ENCODE data around the gene MLLT3.
"Not testable (repeated sequence)": the region's sequence is repeated elsewhere in the genome, so short reads cannot be mapped to it uniquely, and the experiment has no call there.

Gene MLLT3

GRCh38 chr9:20599195-20599594 lies 23.1 kb downstream of the MLLT3 start:
- peaks cover 8 to 12% of the 10 kb centered on the region in 2 donors for H3K4me1 ChIP-seq (ENCODE audit: control insufficient read depth in 2 of 2, insufficient read depth in 2 of 2, low read length in 2 of 2)
- H3K9ac ChIP-seq (ENCODE audit: low read depth in 1 of 2, low read length in 2 of 2) = no peak overlapping the region
- H3K27ac ChIP-seq (ENCODE audit: low read depth in 2 of 2, low read length in 2 of 2) = no peak overlapping the region
- no peaks in the 10 kb centered on the region for H3K36me3 ChIP-seq (ENCODE audit: control insufficient read depth in 2 of 2, insufficient read depth in 2 of 2, low read length in 2 of 2)
- no peak overlapping the region for H3K4me3 ChIP-seq (ENCODE audit: low read length in 2 of 2)
- no peaks in the 10 kb centered on the region for H3K9me3 ChIP-seq (ENCODE audit: control insufficient read depth in 2 of 2, low read length in 2 of 2)
- no peaks in the 10 kb centered on the region for H3K27me3 ChIP-seq (ENCODE audit: control insufficient read depth in 2 of 2, insufficient read depth in 2 of 2, low read length in 2 of 2)

- Histone ChIP-seq H3K9ac (ENCODE audit: low read depth in 1 of 2, low read length in 2 of 2) (no peak overlapping the region), H3K4me1 (ENCODE audit: control insufficient read depth in 2 of 2, insufficient read depth in 2 of 2, low read length in 2 of 2) (peaks cover 5 to 11% of the 10 kb centered on the region in 2 donors), H3K27ac (ENCODE audit: low read depth in 2 of 2, low read length in 2 of 2) (no peak overlapping the region), H3K4me3 (ENCODE audit: low read length in 2 of 2) (no peak overlapping the region), H3K36me3 (ENCODE audit: control insufficient read depth in 2 of 2, insufficient read depth in 2 of 2, low read length in 2 of 2) (no peaks in the 10 kb centered on the region), H3K9me3 (ENCODE audit: control insufficient read depth in 2 of 2, low read length in 2 of 2) (no peaks in the 10 kb centered on the region), H3K27me3 (ENCODE audit: control insufficient read depth in 2 of 2, insufficient read depth in 2 of 2, low read length in 2 of 2) (no peaks in the 10 kb centered on the region)
Observed at GRCh38 chr9:20598367-20598766, 23.9 kb downstream of the MLLT3 start.

- H3K9ac ChIP-seq (ENCODE audit: low read depth in 1 of 2, low read length in 2 of 2) = no peak overlapping the region
- H3K9me3 ChIP-seq (ENCODE audit: control insufficient read depth in 2 of 2, low read length in 2 of 2) = no peaks in the 10 kb centered on the region
- H3K4me1 ChIP-seq (ENCODE audit: control insufficient read depth in 2 of 2, insufficient read depth in 2 of 2, low read length in 2 of 2) = peaks cover 4 to 6% of the 10 kb centered on the region in 2 donors
- no peak overlapping the region for H3K27ac ChIP-seq (ENCODE audit: low read depth in 2 of 2, low read length in 2 of 2)
- H3K27me3 ChIP-seq (ENCODE audit: control insufficient read depth in 2 of 2, insufficient read depth in 2 of 2, low read length in 2 of 2) = no peaks in the 10 kb centered on the region
- H3K36me3 ChIP-seq (ENCODE audit: control insufficient read depth in 2 of 2, insufficient read depth in 2 of 2, low read length in 2 of 2) = no peaks in the 10 kb centered on the region
- no peak overlapping the region for H3K4me3 ChIP-seq (ENCODE audit: low read length in 2 of 2)
Observed at GRCh38 chr9:20597862-20598261, 24.4 kb downstream of the MLLT3 start.

- no peaks in the 10 kb centered on the region for H3K4me1 ChIP-seq (ENCODE audit: control insufficient read depth in 2 of 2, insufficient read depth in 2 of 2, low read length in 2 of 2)
- H3K27ac ChIP-seq (ENCODE audit: low read depth in 2 of 2, low read length in 2 of 2) = no peak overlapping the region
Observed at GRCh38 chr9:20594608-20595007, 27.7 kb downstream of the MLLT3 start.

GRCh38 chr9:20593537-20593936 lies 28.8 kb downstream of the MLLT3 start:
- Histone ChIP-seq H3K9me3 (ENCODE audit: control insufficient read depth in 2 of 2, low read length in 2 of 2) (no peaks in the 10 kb centered on the region), H3K27ac (ENCODE audit: low read depth in 2 of 2, low read length in 2 of 2) (no peak overlapping the region), H3K9ac (ENCODE audit: low read depth in 1 of 2, low read length in 2 of 2) (no peak overlapping the region), H3K36me3 (ENCODE audit: control insufficient read depth in 2 of 2, insufficient read depth in 2 of 2, low read length in 2 of 2) (no peaks in the 10 kb centered on the region), H3K27me3 (ENCODE audit: control insufficient read depth in 2 of 2, insufficient read depth in 2 of 2, low read length in 2 of 2) (no peaks in the 10 kb centered on the region), H3K4me1 (ENCODE audit: control insufficient read depth in 2 of 2, insufficient read depth in 2 of 2, low read length in 2 of 2) (no peaks in the 10 kb centered on the region), H3K4me3 (ENCODE audit: low read length in 2 of 2) (no peak overlapping the region)

More at GRCh38 chr9:20594608-20595007, 27.7 kb downstream of the MLLT3 start:
- Histone ChIP-seq H3K27me3 (ENCODE audit: control insufficient read depth in 2 of 2, insufficient read depth in 2 of 2, low read length in 2 of 2) (no peaks in the 10 kb centered on the region), H3K9ac (ENCODE audit: low read depth in 1 of 2, low read length in 2 of 2) (no peak overlapping the region), H3K4me3 (ENCODE audit: low read length in 2 of 2) (no peak overlapping the region), H3K36me3 (ENCODE audit: control insufficient read depth in 2 of 2, insufficient read depth in 2 of 2, low read length in 2 of 2) (no peaks in the 10 kb centered on the region), H3K9me3 (ENCODE audit: control insufficient read depth in 2 of 2, low read length in 2 of 2) (no peaks in the 10 kb centered on the region)

GRCh38 chr9:20593105-20593504 lies 29.2 kb downstream of the MLLT3 start:
- no peak overlapping the region for H3K4me3 ChIP-seq (ENCODE audit: low read length in 2 of 2)
- no peaks in the 10 kb centered on the region for H3K9me3 ChIP-seq (ENCODE audit: control insufficient read depth in 2 of 2, low read length in 2 of 2)
- H3K9ac ChIP-seq (ENCODE audit: low read depth in 1 of 2, low read length in 2 of 2) = no peak overlapping the region
- no peaks in the 10 kb centered on the region for H3K36me3 ChIP-seq (ENCODE audit: control insufficient read depth in 2 of 2, insufficient read depth in 2 of 2, low read length in 2 of 2)
- H3K4me1 ChIP-seq (ENCODE audit: control insufficient read depth in 2 of 2, insufficient read depth in 2 of 2, low read length in 2 of 2) = no peaks in the 10 kb centered on the region
- H3K27me3 ChIP-seq (ENCODE audit: control insufficient read depth in 2 of 2, insufficient read depth in 2 of 2, low read length in 2 of 2) = no peaks in the 10 kb centered on the region
- H3K27ac ChIP-seq (ENCODE audit: low read depth in 2 of 2, low read length in 2 of 2) = no peak overlapping the region

- H3K4me3 ChIP-seq (ENCODE audit: low read length in 2 of 2) = no peak overlapping the region
- H3K4me1 ChIP-seq (ENCODE audit: control insufficient read depth in 2 of 2, insufficient read depth in 2 of 2, low read length in 2 of 2) = no peaks in the 10 kb centered on the region
- no peaks in the 10 kb centered on the region for H3K36me3 ChIP-seq (ENCODE audit: control insufficient read depth in 2 of 2, insufficient read depth in 2 of 2, low read length in 2 of 2)
- H3K9ac ChIP-seq (ENCODE audit: low read depth in 1 of 2, low read length in 2 of 2) = no peak overlapping the region
- no peak overlapping the region for H3K27ac ChIP-seq (ENCODE audit: low read depth in 2 of 2, low read length in 2 of 2)
- H3K9me3 ChIP-seq (ENCODE audit: control insufficient read depth in 2 of 2, low read length in 2 of 2) = no peaks in the 10 kb centered on the region
- no peaks in the 10 kb centered on the region for H3K27me3 ChIP-seq (ENCODE audit: control insufficient read depth in 2 of 2, insufficient read depth in 2 of 2, low read length in 2 of 2)
Observed at GRCh38 chr9:20592673-20593072, 29.6 kb downstream of the MLLT3 start.

- H3K27me3 ChIP-seq (ENCODE audit: control insufficient read depth in 2 of 2, insufficient read depth in 2 of 2, low read length in 2 of 2) = no peaks in the 10 kb centered on the region
- no peak overlapping the region for H3K27ac ChIP-seq (ENCODE audit: low read depth in 2 of 2, low read length in 2 of 2)
- no peaks in the 10 kb centered on the region for H3K36me3 ChIP-seq (ENCODE audit: control insufficient read depth in 2 of 2, insufficient read depth in 2 of 2, low read length in 2 of 2)
- no peak overlapping the region for H3K4me3 ChIP-seq (ENCODE audit: low read length in 2 of 2)
- H3K4me1 ChIP-seq (ENCODE audit: control insufficient read depth in 2 of 2, insufficient read depth in 2 of 2, low read length in 2 of 2) = no peaks in the 10 kb centered on the region
- no peaks in the 10 kb centered on the region for H3K9me3 ChIP-seq (ENCODE audit: control insufficient read depth in 2 of 2, low read length in 2 of 2)
- H3K9ac ChIP-seq (ENCODE audit: low read depth in 1 of 2, low read length in 2 of 2) = no peak overlapping the region
Observed at GRCh38 chr9:20591223-20591622, 31.1 kb downstream of the MLLT3 start.

- Histone ChIP-seq H3K27me3 (ENCODE audit: control insufficient read depth in 2 of 2, insufficient read depth in 2 of 2, low read length in 2 of 2) (no peaks in the 10 kb centered on the region), H3K9ac (ENCODE audit: low read depth in 1 of 2, low read length in 2 of 2) (no peak overlapping the region), H3K4me3 (ENCODE audit: low read length in 2 of 2) (no peak overlapping the region), H3K36me3 (ENCODE audit: control insufficient read depth in 2 of 2, insufficient read depth in 2 of 2, low read length in 2 of 2) (no peaks in the 10 kb centered on the region), H3K27ac (ENCODE audit: low read depth in 2 of 2, low read length in 2 of 2) (no peak overlapping the region), H3K4me1 (ENCODE audit: control insufficient read depth in 2 of 2, insufficient read depth in 2 of 2, low read length in 2 of 2) (peaks cover 0 to 3% of the 10 kb centered on the region in 2 donors), H3K9me3 (ENCODE audit: control insufficient read depth in 2 of 2, low read length in 2 of 2) (no peaks in the 10 kb centered on the region)
Observed at GRCh38 chr9:20584968-20585643, 37.2 kb downstream of the MLLT3 start.

- H3K4me1 ChIP-seq (ENCODE audit: control insufficient read depth in 2 of 2, insufficient read depth in 2 of 2, low read length in 2 of 2); H3K9ac ChIP-seq (ENCODE audit: low read depth in 1 of 2, low read length in 2 of 2); H3K4me3 ChIP-seq (ENCODE audit: low read length in 2 of 2); H3K27me3 ChIP-seq (ENCODE audit: control insufficient read depth in 2 of 2, insufficient read depth in 2 of 2, low read length in 2 of 2); H3K9me3 ChIP-seq (ENCODE audit: control insufficient read depth in 2 of 2, low read length in 2 of 2); H3K36me3 ChIP-seq (ENCODE audit: control insufficient read depth in 2 of 2, insufficient read depth in 2 of 2, low read length in 2 of 2): not testable (repeated sequence)
- H3K27ac ChIP-seq (ENCODE audit: low read depth in 2 of 2, low read length in 2 of 2) = peak overlapping the region in 1 of 2 donors; percentile 17
Observed at GRCh38 chr9:20583088-20583487, 39.2 kb downstream of the MLLT3 start.

Data from mucosa of rectum (tissue), 2 donors.